Activated gamma-delta T cell treated with anti-CD3 and anti-CD28 coated beads, Interleukin-2, amount 50 U/mL, for 16 hours (primary cell): ENCODE measurements around the gene TSTD1.

Experiments used
- DNase-seq: peaks from one replicate; pipeline ENCODE4 v3.0.0-alpha.2; 2020; ENCODE audit warnings: low read depth

The TSTD1 gene, protein sequence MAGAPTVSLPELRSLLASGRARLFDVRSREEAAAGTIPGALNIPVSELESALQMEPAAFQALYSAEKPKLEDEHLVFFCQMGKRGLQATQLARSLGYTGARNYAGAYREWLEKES

DNA sequence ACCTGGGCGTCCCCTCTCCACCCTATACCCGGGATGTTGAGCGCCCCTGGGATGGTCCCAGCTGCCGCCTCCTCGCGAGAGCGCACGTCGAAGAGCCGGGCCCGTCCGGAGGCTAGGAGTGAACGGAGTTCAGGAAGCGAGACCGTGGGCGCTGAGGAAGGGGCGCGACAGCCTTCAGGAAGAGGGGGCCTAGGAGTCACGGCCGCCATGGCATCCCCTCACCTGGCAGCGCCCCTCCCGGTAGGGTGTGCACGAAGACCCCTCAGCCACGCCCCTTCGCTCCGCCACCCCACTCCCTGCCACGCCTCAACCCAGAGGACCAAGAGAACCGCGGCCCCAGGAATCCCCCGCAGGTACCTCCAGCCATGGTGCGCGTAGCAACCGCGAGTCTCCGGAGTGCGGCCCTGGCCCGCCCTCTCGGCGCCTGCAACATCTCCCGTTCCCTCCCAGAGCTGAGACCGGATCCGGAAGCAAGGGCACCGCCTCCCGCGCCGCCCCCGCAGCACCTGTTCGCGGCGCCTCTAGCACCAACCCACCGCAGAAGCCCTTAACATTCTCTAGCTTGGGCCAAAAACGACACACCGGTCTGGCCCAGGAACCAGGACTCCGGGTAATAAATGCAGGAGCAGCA lies at the start of gene TSTD1:
TSS of gene TSTD1 (minus strand) at position 442 of the 631 bp plus-strand sequence. CDS start at position 367, 75 bp downstream.
- peak; percentile 85 for DNase-seq

DNA sequence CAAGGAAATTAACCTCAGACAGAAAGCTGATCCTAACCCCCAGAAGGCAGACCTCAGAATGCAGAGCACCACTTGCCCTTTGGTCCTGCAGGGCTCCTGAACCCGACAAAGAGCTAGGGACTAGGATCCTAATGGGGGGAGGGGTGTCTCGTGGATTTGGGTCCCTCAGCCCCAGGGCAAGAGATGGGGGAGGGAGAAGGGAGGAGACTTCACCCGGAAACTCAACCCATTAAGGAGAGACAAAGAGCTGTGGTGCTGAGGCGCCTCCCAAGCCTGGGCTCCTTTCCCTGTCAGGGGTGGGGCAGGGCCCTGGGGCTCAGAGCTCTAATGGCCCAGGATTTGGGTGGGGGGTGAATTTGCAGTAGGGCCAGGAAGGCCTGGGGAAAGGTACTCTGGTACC lies 47.7 kb upstream of the TSTD1 start:
- no peak for DNase-seq

DNA sequence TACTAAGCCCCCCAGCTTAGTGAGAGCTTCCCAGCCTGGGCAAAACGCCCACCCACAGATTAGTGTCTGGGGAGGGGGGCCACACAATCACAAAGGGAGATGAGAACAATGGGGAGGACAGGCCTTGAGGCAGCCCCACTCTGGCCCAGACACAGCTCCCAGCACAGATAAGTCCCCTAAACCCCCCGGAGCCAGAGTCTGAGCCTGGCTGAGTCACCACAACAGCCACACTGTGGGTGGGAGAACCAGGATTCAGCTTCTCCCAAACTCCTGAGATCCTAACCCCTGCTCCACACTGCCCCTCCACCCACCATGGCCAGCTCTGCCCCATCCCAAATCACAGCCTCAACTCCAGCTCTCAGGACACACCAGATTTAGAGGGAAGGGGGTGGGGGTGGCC lies 46.4 kb upstream of the TSTD1 start:
- DNase-seq = no peak

DNA sequence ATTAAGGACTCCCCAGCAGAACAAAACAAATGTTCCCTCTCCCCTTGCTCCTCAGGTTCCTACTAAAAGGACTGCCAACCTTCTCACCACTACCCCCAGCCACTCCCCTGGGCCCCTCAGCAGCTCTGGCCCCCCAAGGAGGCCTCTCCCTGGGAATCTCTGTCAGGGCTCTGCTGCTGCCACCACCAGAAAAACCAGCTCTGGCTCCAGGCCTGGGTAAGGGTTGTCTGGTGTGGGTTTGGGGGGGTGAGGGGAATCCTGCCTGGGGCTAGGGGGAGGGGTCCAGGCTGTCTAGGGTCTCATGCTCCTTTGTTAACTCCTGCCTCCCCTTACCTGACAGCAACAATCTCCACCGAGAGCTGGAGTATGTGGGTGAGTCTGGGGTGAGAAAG lies 45.8 kb upstream of the TSTD1 start:
- no peak for DNase-seq

DNA sequence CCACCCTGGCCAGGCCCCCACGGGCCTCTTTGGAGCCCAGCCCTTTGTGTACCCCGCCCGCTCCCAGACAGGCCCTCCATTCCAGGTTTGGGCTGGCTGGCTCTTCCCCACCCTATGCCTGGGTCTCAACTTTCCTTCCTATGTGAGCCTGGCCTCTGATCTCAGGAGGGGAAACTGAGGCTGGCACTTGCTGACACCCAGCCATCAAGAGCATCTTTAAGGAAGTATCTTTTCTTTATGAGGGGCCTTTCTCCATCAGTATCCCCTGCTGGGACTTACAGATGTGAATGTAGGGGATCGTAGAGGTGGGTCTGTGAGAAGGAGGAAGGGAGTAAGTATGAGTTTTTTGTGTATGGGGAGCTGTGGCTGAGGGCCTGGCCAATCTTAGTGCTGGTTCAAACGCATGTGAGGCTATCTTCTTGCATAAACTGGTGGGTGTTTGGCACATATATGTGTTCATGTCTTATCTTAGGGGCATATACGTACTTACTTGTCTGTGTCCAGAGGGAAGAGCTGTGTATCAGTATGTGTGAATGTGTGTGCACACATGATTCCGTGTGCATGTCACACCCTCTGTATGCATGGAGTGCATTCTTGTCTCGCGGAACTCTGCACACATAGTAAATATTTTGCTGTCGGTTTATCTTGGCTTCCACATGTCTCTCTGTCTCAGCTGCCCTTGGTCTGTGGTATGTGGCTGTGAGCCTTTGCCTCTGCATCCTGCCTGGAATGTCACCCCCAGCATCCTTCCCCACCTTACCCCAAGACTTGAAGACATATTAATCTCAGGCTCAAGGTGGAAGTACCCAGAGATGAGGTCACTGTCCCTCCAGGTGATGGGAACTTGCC lies 45.2 kb upstream of the TSTD1 start:
- no peak for DNase-seq

DNA sequence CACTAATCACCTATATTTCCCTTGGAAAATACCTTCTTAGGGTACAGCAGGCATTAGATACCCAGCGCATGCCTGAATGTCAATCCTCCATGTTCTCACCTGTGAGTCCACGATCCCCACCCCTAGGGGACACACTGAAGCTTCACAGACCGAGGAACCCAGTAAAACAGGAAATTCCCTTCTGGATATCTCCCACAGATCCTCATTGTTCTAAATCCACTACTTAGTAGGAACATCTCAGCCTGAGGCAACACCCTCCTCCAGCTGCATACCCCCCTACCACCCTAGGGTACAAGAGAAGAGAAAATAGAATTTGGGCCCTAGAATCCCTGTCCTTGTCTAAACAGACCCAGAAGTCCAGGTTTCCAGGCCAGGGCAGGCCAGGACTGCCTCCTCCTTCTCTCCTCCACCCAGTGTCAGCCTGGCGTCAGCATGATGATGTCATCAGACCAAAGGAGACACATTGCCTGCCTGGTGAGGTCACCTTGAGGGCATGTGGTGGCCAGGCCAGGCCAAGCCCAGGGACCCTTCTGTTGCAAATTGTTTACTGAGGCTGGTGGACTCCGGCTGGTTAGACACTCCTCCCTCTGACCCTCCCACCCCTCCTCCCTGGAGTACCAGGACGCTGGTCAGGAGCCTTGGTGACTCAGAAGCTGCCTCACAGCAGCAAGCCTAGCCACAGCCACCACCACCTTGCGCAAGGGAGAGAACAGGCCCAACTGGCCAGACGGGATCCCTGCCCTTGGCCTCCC lies 44.4 kb upstream of the TSTD1 start:
- DNase-seq = no peak

DNA sequence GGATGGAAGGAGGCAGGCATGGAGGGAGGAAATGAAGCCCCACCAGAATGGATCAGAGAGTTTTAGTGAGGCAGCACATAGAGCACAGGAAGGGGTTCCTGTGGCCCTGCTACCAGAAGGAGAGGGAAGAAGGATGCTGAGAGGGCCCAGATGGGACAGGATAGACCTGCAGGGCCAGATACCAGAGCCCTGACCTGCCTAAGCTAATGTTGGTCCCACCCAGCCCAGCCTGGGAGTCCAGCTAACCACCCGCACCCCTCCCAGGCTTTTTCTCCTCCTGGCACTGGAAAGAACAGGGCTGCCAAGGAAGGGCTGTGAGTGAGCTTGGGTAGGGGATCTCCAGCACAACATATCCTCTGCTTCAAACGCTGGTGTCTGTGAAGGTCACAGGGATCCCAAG lies 43.7 kb upstream of the TSTD1 start:
- DNase-seq = no peak

DNA sequence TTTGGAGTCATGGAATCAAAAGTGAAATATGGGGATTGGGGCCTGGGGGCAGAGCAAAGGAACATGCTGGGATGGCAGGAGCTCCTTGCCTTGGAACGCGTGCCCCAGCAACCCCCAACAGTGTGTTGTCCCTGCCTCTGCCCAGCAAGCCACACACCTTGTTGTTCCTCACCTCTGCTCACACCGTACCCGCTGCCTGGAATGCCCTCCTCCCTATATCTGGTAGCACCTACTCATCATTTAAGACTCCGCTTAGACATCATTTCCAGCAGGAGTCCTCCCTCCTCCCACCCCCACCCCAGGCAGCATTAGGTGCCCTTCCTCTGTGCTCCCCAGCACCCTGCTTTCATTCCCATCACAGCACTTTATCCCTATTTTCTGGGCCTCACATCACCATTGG lies 42.8 kb upstream of the TSTD1 start:
- DNase-seq = no peak

DNA sequence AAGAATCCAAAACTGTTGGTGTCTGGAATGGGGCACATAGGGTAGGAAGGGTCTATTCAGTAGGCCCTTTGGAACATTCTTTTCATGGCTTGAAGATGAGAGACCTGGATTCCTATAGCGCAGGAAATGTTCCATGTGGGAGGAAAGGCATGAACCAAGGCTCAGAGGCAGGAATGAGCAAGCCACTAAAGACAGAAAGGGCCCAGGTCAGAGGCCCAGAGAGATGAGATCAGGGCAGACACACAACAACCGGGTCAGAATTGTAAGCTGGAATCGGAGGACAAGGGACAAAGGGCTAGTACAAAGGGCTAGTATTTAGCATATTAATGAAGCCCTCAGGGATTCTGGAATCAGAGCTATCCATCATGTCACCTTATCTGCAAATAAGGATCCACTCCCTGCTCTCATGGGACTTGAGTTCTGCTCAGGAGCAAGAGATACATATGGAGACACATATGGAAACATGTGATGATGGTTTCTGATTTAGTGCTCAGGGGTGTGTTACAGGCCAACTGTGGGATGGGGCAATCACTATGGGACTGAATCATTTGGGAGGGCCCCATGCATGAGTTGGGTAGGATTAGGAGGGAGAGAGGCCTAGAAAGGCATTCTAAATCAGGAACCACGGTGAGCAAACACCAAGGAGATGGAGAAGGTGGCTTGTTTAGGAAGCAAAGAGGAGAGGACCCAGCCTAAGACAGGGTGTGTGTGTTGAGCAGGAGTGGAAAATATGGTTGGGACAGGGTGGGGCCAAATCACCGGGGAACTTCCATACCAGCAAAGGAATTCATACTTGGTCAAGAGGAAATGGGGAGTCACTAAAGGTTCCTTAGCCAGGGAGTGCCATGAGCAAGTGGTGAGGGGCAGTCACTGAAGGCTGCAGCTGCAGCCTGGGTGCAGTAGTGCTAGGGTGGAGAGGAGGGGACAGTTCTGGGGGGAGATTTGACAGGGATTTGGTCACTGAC lies 42.0 kb upstream of the TSTD1 start:
- DNase-seq = no peak

DNA sequence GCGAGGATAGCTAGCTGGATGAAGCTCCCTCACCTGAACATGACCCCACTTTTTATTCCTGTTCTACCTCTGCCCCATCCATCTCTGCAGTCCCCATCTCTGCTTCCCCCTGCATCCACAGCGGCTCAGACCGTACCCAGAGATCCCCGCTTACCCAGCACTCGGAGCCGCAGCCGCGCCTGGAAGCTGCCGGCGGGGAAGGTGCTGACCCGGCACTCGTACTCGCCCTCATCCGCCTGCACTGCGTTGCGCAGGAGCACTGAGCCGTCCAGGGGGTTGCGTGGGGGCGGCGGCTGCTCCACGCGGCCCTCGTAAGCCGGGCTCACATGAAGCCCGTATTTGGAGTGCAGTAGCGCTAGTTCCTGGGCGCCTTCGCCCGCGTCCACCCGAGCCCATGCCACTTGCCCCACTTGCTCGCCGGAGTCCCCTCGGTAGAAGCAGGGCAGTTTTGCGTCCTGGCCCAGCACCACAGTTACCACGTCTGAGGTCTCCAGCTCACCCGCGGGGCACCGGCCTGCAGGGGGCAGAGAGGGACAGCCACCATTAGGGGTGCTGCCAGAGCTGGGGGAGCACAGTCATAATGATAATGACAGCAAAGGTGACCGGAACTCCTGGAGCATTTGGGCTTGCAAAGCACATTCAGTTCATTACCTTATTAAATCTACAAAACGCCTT lies 40.8 kb upstream of the TSTD1 start:
- no peak for DNase-seq

DNA sequence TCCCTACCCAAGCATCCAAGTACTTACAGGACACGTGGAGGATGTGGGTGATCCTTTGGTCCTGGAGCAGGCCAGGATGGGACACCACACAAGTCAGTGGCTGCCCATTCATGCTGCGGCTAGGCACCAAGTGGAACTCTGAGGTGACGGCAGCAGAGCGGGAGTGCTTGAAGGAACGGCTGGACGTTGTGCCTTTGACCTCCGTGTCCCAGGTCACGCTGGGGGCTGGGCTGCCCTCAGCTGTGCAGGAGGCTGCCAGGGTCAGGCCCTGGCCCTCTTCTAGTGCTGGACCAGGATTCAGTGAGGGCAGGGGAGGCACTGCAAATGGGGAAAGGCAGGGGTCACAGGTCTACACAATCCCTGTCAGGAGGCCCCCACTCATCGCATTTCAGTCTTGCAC lies 38.7 kb upstream of the TSTD1 start:
- DNase-seq = no peak

DNA sequence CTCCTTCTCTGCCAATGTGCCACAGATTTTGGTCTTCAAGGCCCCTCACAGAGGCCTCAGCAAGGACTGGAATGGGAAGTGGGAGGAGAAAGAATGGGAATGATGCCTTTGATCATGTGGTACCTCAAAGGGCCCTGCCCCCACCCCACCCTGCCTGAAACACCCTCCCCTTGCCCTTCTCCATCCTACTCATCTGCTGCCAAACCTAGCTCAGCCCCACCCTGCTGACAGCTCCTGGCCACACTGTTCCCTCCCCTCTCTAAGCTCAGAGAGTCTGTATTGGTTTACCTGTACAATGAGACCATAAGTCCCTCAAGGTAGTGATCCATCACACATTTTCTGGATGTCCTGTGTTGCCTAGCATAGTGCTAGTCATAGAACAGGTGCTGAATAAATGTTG lies 37.6 kb upstream of the TSTD1 start:
- no peak for DNase-seq

DNA sequence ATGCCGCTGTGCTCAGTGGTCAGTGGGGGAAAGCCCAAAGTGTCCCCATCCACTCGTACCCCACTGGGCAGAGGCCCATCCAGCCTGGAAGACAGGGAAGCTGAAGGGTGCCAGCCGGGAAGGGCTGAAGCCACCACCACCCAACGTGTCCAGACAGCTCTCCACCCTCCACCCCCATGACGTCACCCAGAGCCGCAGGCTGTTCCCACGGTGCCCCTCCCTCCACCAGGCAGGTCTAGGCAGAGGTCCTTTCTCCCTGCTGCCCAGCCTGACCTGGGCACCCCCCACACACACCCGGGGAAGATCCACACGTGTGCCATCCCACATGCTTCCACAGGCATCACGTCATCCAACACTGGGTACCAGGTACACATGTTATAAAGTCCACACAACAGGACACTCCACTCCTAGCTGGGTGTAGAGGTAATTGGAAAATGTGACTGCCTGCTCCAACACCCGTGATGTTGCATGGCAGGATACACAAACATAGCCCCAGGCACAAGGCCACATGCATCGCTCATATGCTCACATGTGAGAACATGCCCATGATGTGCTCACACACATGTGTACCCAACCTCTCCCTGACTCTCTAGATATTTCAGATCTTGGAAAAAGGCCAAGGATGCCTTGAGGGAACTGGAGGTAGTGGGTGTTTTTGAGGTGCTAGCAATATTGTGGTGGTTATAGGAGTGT lies 36.1 kb upstream of the TSTD1 start:
- DNase-seq = no peak

DNA sequence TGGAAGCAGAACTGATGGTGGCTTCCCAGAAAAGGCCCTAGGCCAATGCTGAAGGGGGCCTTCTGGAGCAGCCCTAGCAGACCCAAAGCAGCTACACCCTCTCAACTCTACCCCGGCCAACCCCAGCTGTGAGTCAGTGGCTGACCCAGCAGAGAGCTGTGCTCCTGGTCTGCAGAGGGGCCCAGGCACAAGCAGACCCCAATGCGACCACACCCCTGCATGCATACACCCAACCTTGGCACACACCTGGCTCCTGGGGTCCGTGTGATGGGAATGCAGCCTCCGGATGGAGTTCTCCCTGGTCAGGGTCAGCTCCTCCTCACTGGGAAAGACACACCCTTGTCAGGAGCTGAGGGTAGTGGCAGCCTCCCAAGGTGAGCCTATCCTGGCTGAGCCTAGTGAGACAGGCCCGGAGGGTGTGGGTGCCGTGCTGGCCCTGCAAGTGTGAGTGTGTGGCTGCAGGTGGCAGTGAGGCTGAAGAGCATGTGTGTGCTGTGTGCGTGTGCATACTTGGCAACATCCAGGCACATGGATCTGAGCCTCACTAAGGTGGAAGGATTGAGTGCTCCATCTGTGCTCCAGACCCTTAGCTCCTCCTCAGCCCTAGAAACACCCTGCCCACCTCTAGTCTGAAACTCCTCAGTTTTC lies 34.8 kb upstream of the TSTD1 start:
- no peak for DNase-seq

DNA sequence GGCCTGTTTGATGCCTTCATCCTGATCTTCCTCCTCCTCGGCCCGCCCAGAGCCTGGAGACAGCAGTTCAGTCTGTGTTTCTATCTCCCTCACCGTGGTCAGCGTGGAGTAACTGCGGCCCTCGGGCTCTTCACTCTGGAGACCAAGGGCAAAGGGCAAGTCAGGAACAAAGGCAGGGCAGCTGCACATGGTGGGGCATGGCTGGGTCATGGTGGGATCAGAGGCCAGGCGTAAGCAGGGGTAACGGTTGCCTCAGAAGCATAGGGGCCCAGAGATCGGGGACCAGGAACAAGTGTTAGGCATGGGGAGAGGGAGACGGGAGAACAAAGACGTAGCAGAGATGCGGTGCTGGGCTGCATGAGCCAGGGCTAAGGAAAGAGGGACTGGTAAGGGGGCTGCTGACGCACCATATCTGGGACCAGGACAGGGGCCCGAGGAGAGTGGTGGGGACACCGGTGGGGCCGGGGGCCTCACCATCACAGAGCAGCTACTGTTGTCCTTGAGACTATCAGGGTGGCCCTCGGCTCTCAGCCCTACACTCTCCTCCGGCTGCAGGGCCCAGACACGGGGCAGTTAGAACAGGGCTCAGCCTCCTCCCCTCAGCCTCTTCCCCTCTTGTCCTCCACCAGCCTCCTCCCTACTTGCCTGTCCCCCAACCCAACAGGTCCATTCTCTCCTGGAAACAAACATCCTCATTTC lies 34.1 kb upstream of the TSTD1 start:
- no peak for DNase-seq

DNA sequence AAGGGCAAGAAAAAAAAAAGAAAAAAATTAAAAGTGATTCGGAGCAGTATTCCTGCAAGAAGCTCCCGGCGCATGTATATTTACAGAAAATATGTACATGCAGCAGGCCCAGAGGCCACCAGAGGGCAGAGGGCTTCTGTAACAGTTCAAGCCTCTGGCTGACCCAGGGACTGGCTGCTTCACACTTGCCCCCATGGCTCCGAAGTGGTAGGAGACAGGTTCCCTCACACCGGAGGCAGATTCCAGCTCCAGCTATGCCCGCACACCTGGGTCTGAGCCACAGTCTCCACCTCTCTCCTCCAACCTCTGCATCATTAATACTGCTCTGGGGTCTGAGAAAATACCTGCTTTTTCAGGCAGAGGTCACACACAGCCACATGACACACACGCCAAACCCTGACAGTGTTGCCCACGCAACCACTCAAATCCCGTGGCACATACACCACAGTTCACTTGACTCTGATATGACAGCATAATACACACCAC lies 33.2 kb upstream of the TSTD1 start:
- peak; percentile 17 for DNase-seq

DNA sequence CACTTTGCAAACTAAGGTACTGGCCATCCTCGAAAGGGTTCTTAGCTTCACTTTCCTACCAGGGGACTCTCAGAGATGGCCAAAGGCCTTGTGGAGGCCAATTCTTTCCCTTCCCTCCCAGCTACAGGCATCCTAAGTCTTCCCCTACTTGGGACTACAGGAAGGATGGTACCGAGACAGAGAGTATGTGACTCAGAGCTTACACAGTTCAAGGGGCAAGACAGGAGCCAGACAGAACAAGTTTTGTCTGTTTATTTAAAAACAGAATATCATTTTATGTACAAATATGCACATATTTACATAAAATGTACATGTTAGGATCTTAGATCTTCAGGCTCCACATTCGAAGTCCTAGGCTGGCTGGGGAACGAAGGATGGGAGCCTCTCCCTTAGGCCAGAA lies 32.0 kb upstream of the TSTD1 start:
- no peak for DNase-seq

DNA sequence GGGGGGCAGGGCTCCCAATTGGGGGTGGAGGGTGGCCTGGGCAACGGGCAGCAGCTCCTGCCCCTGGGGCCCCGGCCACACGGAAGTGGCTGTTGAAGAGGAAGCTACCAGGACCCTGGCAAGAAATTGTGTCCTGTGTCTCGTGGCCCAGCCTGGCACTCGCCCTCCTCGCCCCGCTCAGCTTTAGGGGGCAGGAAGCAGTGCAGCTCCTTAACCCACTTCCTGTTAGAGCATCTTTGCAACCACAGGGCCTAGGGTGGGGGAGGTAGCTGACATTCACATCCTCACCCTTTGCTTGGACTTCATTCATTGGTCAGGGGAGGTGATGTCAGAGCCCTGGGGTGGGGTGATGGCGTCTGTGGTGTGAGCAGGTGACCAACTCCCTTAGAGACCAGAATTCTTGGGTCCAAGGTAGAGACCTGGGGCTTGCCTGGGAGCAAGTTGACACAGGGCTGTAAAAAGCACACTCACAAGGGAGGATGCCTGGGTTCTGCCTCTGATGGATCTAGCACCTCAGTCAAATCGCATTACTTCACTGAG lies 31.0 kb upstream of the TSTD1 start, which contains the start of gene ARHGAP30:
TSS of gene ARHGAP30 (minus strand) at position 161 of the 540 bp plus-strand sequence. CDS start 267 bp downstream, outside the sequence.
- peak; percentile 76 for DNase-seq

DNA sequence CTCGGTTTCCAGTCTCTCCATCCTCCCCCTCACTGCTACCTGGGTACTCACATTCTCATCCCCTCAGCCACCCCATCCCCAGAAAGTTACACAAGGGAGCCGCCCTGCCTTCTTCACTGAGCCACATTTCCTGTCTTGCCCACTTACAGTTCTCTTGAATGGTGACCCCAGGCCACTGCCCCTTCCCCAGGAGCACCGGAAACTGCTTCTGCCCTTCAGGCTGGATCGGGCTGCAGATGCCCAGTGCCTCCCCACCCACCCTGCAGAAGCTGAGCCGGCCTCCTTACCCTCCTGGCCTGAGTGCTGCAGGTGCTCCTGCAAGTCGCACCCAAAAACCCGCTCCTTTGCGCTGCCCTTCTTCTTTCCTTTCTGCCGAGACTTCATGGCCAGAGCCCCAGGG lies 30.5 kb upstream of the TSTD1 start:
- DNase-seq = no peak
